ENCODE results near the gene CLDN22. TPM values are rescaled to one million over a fixed set of nuclear protein-coding genes. Genes with fewer than 3 reads are reported as not detected.

CLDN22 gene
- total and polyA plus RNA-seq, 9 of the 15 experiments (the other 6 are each of a cell fraction or from before 2014, with no cell fraction given), result 0.21 TPM; not detected in 8

GRCh38 chr4:183348706-183349659, 28.9 kb upstream of the CLDN22 start (continued):
- peak; percentile 87; the same call in 1 of the 2 replicates for TF ChIP-seq DLX4 (CRISPR knock-in tag; IDR thresholded peaks at IDR 0.05)
- TF ChIP-seq MED1 (CRISPR knock-in tag; IDR thresholded peaks at IDR 0.05; ENCODE audit: borderline replicate concordance), result no peak
- TF ChIP-seq CTCFL (IDR thresholded peaks at IDR 0.05; ENCODE audit: borderline replicate concordance, insufficient read depth, low read depth, low read length, poor library complexity, severe bottlenecking), result no peak
- TF ChIP-seq ZNF436 (CRISPR knock-in tag; IDR thresholded peaks at IDR 0.05), result no peak
- peak; percentile 100 for TF ChIP-seq SMAD4 (CRISPR knock-in tag; conservative IDR thresholded peaks at IDR 0.05)
- no peak for TF ChIP-seq RBM22 (IDR thresholded peaks at IDR 0.05; ENCODE audit: low read depth, low read length, poor library complexity, severe bottlenecking)
- TF ChIP-seq MAFG (tag; conservative IDR thresholded peaks at IDR 0.05), result peak; percentile 90
- TF ChIP-seq ZNF165 (CRISPR knock-in tag; IDR thresholded peaks at IDR 0.05; ENCODE audit: borderline replicate concordance), result peak; percentile 99
- TF ChIP-seq RFX5 (IDR thresholded peaks at IDR 0.05; ENCODE audit: low read depth, low read length), result no peak
- no peak for TF ChIP-seq EZH2 (IDR thresholded peaks at IDR 0.05; ENCODE audit: borderline replicate concordance, low read depth, low read length)
- TF ChIP-seq NFIX (CRISPR knock-in tag; IDR thresholded peaks at IDR 0.05; ENCODE audit: low read depth), result peak; percentile 72
- TF ChIP-seq KDM1A (IDR thresholded peaks at IDR 0.05), result no peak
- TF ChIP-seq CHD2 (IDR thresholded peaks at IDR 0.05; ENCODE audit: low read depth, low read length), result no peak
- no peak for TF ChIP-seq HNRNPL (IDR thresholded peaks at IDR 0.05; ENCODE audit: low read depth, low read length)
- peak; percentile 98 for TF ChIP-seq ESRRA (IDR thresholded peaks at IDR 0.05; ENCODE audit: borderline replicate concordance, low read depth)
- TF ChIP-seq SAP30 (IDR thresholded peaks at IDR 0.05; ENCODE audit: borderline replicate concordance, insufficient read depth, low read depth, low read length, poor library complexity, severe bottlenecking), result no peak
- peak in 1 of 2 experiments; percentile 100; a peak in 2 of 4 replicates for TF ChIP-seq ZNF639 (CRISPR knock-in tag; conservative IDR thresholded peaks at IDR 0.05 in 1 of 2, IDR thresholded peaks at IDR 0.05 in 1 of 2)
- no peak; a peak in 1 of 4 replicates for TF ChIP-seq CSDE1 (IDR thresholded peaks at IDR 0.05)
- TF ChIP-seq YBX1 (IDR thresholded peaks at IDR 0.05), result no peak
- peak; percentile 47; the same call in 1 of the 2 replicates for TF ChIP-seq THAP12 (CRISPR knock-in tag; IDR thresholded peaks at IDR 0.05)

Measured in K562 (cell line).